ENCODE data around the gene ZC3H14. TPM values are rescaled to one million over a fixed set of nuclear protein-coding genes. Genes with fewer than 3 reads are reported as not detected.

The ZC3H14 gene
- total and polyA plus RNA-seq, 11 donors: 27.6 to 62.7 (median 42.7) TPM

DNA sequence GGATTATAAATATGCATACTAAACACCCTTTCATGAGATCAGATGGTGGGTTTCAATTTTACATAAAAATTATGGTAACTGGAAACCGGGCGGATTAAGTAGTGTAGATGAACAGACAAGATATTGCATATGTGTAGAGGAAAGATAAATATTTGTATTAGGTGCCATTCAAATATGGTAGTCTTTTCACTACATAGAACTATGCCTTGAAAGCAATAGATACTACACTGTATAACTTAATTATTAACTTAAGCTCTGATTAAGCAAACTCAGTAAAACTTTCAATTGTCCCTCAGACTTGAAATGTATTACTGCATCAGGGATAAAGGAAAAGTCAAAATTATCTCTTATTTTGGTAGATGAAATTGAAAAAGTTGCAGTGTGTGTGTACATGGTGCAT, 10.0 kb upstream of the ZC3H14 start:
- DNase-seq: no peak
- H3K27me3 ChIP-seq: peaks cover 0 to 65% (median 0%) of the 10 kb centered on the region in 9 donors
- 34 to 61% (median 57%) methylated on average over 2 of the region's 2 CpGs for WGBS, 4 donors
- peaks cover 11 to 67% (median 48%) of the 10 kb centered on the region in 12 donors for H3K4me1 ChIP-seq
- H3K36me3 ChIP-seq: peaks cover 0 to 27% (median 16%) of the 10 kb centered on the region in 9 donors
- intact Hi-C loops (cut with DNase I): loop anchor here in 4 of 10 donors (2.0 to 10.0 kb wide), 4 partner anchors 60 to 608 kb away; partner anchors contain the start of genes SPATA7 (in 2 of the 4) and GALC (in 1 of the 4)
- H3K27ac ChIP-seq: peak overlapping the region in 4 of 12 donors; percentile 77 to 95 (median 88)
- TF ChIP-seq POLR2A (IDR thresholded peaks at IDR 0.05): no peak
- TF ChIP-seq, protein P1, sequence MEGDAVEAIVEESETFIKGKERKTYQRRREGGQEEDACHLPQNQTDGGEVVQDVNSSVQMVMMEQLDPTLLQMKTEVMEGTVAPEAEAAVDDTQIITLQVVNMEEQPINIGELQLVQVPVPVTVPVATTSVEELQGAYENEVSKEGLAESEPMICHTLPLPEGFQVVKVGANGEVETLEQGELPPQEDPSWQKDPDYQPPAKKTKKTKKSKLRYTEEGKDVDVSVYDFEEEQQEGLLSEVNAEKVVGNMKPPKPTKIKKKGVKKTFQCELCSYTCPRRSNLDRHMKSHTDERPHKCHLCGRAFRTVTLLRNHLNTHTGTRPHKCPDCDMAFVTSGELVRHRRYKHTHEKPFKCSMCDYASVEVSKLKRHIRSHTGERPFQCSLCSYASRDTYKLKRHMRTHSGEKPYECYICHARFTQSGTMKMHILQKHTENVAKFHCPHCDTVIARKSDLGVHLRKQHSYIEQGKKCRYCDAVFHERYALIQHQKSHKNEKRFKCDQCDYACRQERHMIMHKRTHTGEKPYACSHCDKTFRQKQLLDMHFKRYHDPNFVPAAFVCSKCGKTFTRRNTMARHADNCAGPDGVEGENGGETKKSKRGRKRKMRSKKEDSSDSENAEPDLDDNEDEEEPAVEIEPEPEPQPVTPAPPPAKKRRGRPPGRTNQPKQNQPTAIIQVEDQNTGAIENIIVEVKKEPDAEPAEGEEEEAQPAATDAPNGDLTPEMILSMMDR (IDR thresholded peaks at IDR 0.05): no peak
- no peak for ATAC-seq
- peak overlapping the region in 8 of 12 donors; percentile 69 to 91 (median 82) for H3K4me3 ChIP-seq
- H3K9me3 ChIP-seq: no peaks in the 10 kb centered on the region

DNA sequence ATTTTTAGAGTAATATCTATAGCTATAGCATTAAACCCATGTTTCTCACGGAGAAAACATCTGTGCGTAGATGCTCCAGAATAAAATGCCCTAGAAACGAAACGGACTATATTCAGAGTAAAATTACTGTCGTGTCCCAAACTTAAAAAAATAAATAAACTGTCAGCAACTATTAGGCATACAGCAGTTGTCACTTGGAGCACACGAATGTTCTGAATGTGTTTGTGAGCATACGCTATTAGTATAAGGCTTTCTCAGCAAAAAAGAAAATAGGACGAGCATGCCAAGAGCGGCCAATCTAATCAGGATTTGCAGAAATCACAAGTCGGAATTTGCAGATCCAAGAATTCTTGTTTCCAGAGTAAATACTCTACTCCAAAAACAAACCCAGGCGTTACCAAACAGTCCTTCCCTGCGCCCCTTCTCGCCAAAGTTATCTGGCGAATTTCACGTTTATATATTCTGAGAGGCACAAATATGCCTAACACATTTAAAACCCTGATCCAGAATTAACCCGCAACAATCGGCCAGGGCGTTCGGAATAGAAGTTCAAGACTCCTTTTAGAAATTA, 8.9 kb upstream of the ZC3H14 start:
- peaks cover 0 to 65% (median 0%) of the 10 kb centered on the region in 9 donors for H3K27me3 ChIP-seq

DNA sequence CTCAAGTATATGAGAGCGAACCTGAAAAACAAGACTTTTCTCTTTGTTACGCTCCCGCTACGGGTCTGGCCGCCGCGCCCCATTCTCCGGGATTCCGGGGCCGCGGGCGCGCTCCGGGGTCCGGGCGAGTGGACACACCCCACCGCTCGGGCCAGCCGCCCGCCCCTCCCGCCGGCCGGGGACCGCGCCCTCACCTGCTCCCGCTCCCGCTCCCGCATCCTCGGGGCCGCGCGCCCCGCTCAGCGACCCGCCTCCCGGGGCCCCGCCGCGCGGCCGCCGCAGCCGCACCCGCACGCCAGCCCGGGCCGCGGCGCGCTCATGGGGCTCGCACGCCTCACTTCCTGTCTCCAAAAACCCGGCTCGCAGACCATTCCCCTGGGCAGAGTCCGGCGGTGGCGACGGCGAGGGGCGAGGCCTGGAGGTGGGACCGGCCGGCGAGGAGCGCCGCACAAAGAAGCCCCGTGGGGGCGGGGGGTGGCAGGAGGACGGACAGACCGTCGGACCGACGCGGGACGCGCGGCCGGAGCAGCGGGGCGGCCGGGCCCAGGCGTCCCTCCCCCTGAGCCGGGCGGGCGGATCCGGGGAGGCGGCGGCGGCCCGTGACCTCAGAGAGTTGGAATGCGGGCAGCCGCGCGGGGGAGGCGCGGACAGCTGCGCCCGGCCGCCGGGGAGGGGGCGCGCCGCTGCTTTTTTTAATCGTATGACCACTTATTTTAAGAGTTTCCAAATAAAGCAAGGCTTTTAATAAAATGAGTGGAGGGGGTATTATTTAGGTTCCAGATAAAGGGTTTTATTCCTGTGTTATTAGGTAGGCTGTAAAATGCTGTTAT, 8.2 kb upstream of the ZC3H14 start, which contains the start of gene PTPN21:
Gene PTPN21 (minus strand): TSS at position 551 of the 830 bp plus-strand sequence. CDS start 4,590 bp downstream, outside the sequence.
- no peaks in the 10 kb centered on the region for H3K9me3 ChIP-seq
- peaks cover 0 to 65% (median 0%) of the 10 kb centered on the region in 9 donors for H3K27me3 ChIP-seq
- H3K4me3 ChIP-seq: peak within 1 kb of the TSS; percentile 52 to 95 (median 81)
- ATAC-seq (peak; percentile 65 to 92 (median 87)), DNase-seq (peak; percentile 85 to 89 (median 87))
- H3K36me3 ChIP-seq: peaks cover 0 to 10% (median 3%) of the 10 kb centered on the region in 9 donors
- TF ChIP-seq, protein P1 (IDR thresholded peaks at IDR 0.05): peak in 2 of 12 donors; percentile 5 to 14
- TF ChIP-seq POLR2A (IDR thresholded peaks at IDR 0.05): peak in 1 of 2 donors; percentile 66
- H3K4me1 ChIP-seq: peaks cover 11 to 54% (median 43%) of the 10 kb centered on the region in 12 donors
- peak within 1 kb of the TSS; percentile 81 to 96 (median 92) for H3K27ac ChIP-seq
- intact Hi-C loops (cut with DNase I): loop anchor here in 4 of 10 donors (2.0 to 10.0 kb wide), 5 partner anchors 62 to 610 kb away; partner anchors contain the start of genes SPATA7 (in 2 of the 4) and GALC (in 1 of the 4)
- 0 to 1% (median 0%) methylated on average over 15 to 103 of the region's 103 CpGs for WGBS, 4 donors

More for the DNA sequence above, 8.9 kb upstream of the ZC3H14 start:
- H3K4me1 ChIP-seq: peaks cover 11 to 58% (median 43%) of the 10 kb centered on the region in 12 donors
- no peak for TF ChIP-seq POLR2A (IDR thresholded peaks at IDR 0.05)
- TF ChIP-seq, protein P1 (IDR thresholded peaks at IDR 0.05): no peak
- peak overlapping the region; percentile 52 to 95 (median 81) for H3K4me3 ChIP-seq
- H3K27ac ChIP-seq: peak overlapping the region; percentile 81 to 96 (median 92)
- DNase-seq: peak in 1 of 5 donors; percentile 13
- no peaks in the 10 kb centered on the region for H3K9me3 ChIP-seq
- WGBS, 4 donors: 1 to 2% (median 1%) methylated on average over 19 of the region's 19 CpGs
- intact Hi-C loops (cut with DNase I): loop anchor here in 5 of 10 donors (2.0 to 10.0 kb wide), 4 partner anchors 61 to 609 kb away; partner anchors contain the start of genes SPATA7 (in 2 of the 5) and GALC (in 1 of the 5)
- H3K36me3 ChIP-seq: peaks cover 0 to 17% (median 8%) of the 10 kb centered on the region in 9 donors
- ATAC-seq: no peak

Measured in heart left ventricle (tissue), 16 donors.